NT2/D1 (cell line): Measurements from ENCODE around the gene LTA.

Experiments
- DNase-seq: peaks from one replicate; pipeline ENCODE4 v3.0.0-alpha.2; 2011; ENCODE audit warnings: low read depth, low spot score
- H3K27me3 ChIP-seq: 2 replicates; pipeline ENCODE4 v1.6.0; 2011; ENCODE audit warnings: mild to moderate bottlenecking; ENCODE audit not compliant: insufficient read length, insufficient read depth
- H3K36me3 ChIP-seq: 2 replicates; pipeline ENCODE4 v1.6.1; 2011; ENCODE audit warnings: mild to moderate bottlenecking, low read length, mixed read lengths; ENCODE audit not compliant: insufficient read depth, insufficient read length
- H3K4me1 ChIP-seq: 2 replicates; pipeline ENCODE4 v1.5.1; 2011; ENCODE audit not compliant: insufficient read depth, insufficient read length
- H3K4me3 ChIP-seq: 2 replicates; pipeline ENCODE4 v1.5.1; 2011; ENCODE audit warnings: low read depth; ENCODE audit not compliant: insufficient read length
- H3K9ac ChIP-seq: 2 replicates; pipeline ENCODE4 v1.6.0; 2011; ENCODE audit warnings: low read depth; ENCODE audit not compliant: insufficient read length
- H3K9me3 ChIP-seq: 2 replicates; pipeline ENCODE4 v1.5.1; 2011; ENCODE audit warnings: mild to moderate bottlenecking, low read length; ENCODE audit not compliant: insufficient read depth
- SUZ12 ChIP-seq: IDR thresholded peaks from 2 replicates; pipeline ENCODE4 v1.6.1; 2011; ENCODE audit not compliant: insufficient read length, insufficient read depth; ENCODE audit errors: extremely low read depth
- YY1 ChIP-seq: IDR thresholded peaks from 2 replicates; pipeline ENCODE4 v1.6.1; 2011; ENCODE audit not compliant: insufficient read length, insufficient read depth
- ZNF274 ChIP-seq: IDR thresholded peaks from 2 replicates; pipeline ENCODE4 v1.6.1; 2011; ENCODE audit warnings: mild to moderate bottlenecking, low read depth, low read length

The LTA gene

DNA sequence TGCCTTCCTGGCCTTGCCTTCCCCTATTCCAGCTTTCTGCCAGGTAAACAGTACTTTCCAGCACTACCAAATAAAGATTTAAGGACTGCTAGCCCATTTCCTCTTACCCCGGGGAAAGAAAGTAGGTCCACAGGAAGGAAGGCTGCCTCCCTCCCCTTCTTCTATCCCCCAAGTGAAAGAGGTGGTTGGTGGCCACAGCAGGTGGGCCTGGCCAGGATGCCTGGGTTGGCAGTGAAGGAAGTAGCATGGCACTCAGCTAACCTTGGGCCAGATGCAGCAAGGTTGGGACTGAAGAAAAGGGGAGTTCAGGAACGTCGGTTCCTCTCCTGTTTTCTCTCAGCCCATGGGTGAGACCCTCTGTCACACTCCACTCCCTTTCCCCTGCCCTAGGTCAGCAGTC lies 15.8 kb upstream of the LTA start:
- Histone ChIP-seq H3K9ac (no peak overlapping the region), H3K9me3 (no peaks in the 10 kb centered on the region), H3K4me3 (no peak overlapping the region), H3K4me1 (peaks cover 6% of the 10 kb centered on the region), H3K36me3 (peaks cover 40% of the 10 kb centered on the region), H3K27me3 (no peaks in the 10 kb centered on the region)
- DNase-seq, result no peak
- no peak for TF ChIP-seq YY1
- TF ChIP-seq SUZ12, result no peak
- TF ChIP-seq ZNF274, result no peak

DNA sequence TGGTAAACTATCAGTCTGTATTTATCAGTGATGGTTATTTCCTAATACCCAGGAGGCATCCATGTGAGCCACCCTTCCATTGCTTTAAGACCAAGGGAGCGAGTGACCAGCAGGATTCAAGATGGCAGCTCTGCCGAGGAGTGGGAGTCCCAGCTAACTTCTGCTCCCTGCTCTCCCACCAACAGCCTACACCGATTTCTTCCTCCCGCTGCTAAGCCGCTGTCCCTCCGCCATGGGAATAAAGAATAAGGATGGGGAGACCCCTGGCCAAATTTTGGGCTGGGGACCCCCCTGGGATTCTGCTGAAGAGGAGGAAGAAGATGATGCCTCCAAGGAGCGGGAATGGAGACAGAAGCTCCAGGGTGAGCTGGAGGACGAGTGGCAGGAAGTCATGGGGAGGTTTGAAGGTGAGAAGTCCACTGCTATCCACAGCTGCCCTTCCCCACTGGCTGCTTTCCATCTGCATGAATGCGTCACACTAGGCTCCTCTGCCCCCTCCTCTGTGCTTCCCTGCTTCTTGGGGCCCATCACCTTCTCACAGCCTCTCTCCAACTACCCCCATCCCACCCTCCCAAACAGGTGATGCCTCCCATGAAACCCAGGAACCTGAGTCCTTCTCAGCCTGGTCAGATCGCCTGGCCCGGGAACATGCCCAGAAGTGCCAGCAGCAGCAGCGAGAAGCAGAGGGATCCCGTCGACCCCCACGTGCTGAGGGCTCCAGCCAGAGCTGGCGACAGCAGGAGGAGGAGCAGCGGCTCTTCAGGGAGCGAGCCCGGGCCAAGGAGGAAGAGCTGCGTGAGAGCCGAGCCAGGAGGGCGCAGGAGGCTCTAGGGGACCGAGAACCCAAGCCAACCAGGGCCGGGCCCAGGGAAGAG lies 14.4 kb upstream of the LTA start:
- DNase-seq, result no peak
- Histone ChIP-seq H3K9me3 (no peaks in the 10 kb centered on the region), H3K4me3 (no peak overlapping the region), H3K36me3 (peaks cover 38% of the 10 kb centered on the region), H3K4me1 (peaks cover 6% of the 10 kb centered on the region), H3K27me3 (no peaks in the 10 kb centered on the region), H3K9ac (no peak overlapping the region)
- TF ChIP-seq YY1, result no peak
- no peak for TF ChIP-seq ZNF274
- no peak for TF ChIP-seq SUZ12

DNA sequence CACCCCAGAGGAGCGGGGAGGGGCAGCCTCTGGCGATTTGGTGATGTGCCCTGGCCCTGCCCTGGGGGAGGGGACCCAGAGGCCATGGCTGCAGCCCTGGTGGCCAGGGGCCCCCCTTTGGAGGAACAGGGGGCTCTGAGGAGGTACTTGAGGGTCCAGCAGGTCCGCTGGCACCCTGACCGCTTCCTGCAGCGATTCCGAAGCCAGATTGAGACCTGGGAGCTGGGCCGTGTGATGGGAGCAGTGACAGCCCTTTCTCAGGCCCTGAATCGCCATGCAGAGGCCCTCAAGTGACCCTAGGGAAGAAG lies 13.8 kb upstream of the LTA start:
- Histone ChIP-seq H3K4me1 (peaks cover 6% of the 10 kb centered on the region), H3K9me3 (no peaks in the 10 kb centered on the region), H3K9ac (no peak overlapping the region), H3K36me3 (peaks cover 38% of the 10 kb centered on the region), H3K27me3 (no peaks in the 10 kb centered on the region), H3K4me3 (no peak overlapping the region)
- DNase-seq, result no peak
- TF ChIP-seq SUZ12 (no peak), ZNF274 (no peak), YY1 (no peak)

DNA sequence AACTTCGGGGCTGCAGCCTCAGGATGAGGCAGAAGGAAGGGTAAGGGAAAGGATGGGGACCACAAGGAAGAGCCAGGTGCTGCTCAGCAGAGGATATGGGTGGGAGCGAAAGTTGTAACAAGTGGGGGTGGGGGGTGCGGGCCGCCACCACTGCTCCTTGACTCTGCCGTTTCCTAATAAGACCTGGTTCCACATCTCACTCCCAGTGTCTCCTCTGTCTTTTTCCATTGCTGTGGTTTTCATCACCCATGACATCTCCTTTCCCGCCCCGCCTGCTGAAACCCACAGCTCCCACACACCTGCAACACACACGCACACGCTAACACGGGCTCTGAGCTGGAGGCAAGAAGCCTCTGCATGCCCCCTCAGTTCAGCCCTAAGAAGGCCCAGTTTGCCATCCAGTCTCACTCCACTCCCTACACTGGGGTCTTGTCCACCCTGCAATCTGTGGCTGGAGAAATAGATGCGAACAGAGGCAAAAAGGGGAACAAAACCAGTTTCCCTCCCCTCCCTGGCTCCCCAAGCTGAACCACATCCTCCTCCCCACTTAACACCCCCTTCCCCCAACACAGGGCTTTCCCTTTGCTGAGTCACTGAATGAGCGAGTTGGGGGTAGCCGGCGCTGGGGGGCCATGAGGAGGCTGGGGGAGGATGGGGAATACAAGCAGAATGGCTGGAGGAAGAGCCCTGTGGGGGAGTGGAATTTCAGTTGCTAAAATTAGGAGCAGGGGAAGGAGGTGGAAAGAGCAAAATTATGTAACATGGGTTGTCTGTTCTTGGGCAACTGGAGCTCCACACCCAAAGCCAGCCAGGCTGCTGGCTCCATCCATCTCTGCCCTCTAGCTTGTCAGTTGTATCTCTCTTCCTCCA lies 13.2 kb upstream of the LTA start:
- Histone ChIP-seq H3K36me3 (peaks cover 38% of the 10 kb centered on the region), H3K9me3 (no peaks in the 10 kb centered on the region), H3K27me3 (no peaks in the 10 kb centered on the region), H3K4me1 (peaks cover 6% of the 10 kb centered on the region), H3K4me3 (no peak overlapping the region), H3K9ac (no peak overlapping the region)
- TF ChIP-seq YY1 (no peak), ZNF274 (no peak), SUZ12 (no peak)
- DNase-seq, result no peak

DNA sequence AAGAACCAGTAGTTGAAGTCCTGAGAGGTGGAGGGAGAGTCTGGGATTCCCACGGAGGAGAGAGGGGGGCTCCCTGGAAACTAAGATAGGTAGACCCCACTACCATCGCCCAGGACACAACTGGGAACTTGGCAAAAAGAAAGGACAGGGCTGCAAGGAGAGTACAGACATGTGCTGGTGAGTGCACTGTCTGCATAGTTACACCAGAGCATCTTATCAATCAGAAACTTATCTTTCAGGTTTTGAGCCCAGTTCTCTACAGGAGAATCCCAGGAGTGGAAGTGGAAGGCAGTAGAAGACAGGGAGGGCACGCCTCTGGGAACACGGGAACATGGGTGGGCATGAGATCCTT lies 12.5 kb upstream of the LTA start:
- Histone ChIP-seq H3K27me3 (no peaks in the 10 kb centered on the region), H3K9ac (no peak overlapping the region), H3K4me3 (no peak overlapping the region), H3K36me3 (peaks cover 37% of the 10 kb centered on the region), H3K9me3 (no peaks in the 10 kb centered on the region), H3K4me1 (peaks cover 6% of the 10 kb centered on the region)
- no peak for DNase-seq
- TF ChIP-seq SUZ12 (no peak), YY1 (no peak), ZNF274 (no peak)

DNA sequence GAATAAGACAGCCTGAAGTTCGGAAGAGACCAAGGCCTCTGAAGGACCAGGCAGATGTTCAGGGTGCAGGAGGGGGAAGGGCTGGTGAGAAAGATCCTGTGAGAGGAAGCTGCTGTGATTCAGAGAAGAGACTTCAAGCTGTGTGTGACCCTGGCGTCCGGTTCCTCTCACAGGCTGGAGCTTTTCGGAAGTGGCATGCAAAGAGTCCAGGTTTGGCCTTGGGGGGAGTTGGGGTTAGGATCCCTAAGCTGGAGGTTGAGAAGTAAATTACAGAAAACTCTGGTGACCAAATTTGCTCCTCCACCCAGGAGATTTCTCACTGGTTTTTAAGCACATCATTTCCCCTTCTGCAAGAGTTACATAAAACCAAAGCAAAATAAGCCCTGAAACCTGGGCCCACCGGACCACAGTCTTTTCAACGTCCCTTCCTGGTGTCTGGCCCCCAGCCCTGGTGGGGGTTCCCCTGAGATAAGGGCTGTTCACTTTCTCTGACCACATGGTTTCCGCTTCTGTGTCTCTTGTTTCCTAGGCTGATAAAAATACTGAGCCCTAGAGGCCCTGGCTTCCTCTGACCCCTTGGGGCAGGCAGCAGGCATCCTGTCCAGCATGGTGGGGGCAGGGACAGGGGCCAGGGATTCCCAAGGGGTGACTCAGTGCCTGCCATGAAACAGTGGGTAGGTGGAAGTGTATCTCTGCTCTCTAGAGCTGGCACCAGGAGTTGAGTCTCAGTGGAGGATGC lies 12.0 kb upstream of the LTA start:
- Histone ChIP-seq H3K36me3 (peaks cover 34% of the 10 kb centered on the region), H3K9me3 (no peaks in the 10 kb centered on the region), H3K4me3 (no peak overlapping the region), H3K27me3 (no peaks in the 10 kb centered on the region), H3K4me1 (peaks cover 6% of the 10 kb centered on the region), H3K9ac (no peak overlapping the region)
- DNase-seq, result no peak
- no peak for TF ChIP-seq YY1
- no peak for TF ChIP-seq SUZ12
- no peak for TF ChIP-seq ZNF274

DNA sequence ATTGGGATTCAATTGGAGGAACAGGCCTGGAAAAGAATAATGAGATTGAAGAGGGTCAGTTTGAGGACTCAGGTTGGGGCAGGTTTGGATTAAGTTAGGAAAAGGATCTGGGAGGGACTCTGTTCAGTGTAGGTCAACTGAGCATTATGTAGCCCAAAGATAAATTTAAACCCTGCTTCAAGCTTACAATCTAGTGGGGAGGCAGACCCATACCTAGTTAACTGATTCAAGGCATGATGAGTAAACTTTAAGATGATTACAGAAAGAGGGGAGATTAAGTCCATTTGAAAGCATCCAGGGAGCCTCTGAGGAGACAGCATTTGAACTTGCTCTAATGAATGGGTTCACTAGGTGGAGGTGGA lies 11.4 kb upstream of the LTA start:
- H3K9me3 ChIP-seq, result no peaks in the 10 kb centered on the region
- no peak overlapping the region for H3K9ac ChIP-seq
- H3K36me3 ChIP-seq, result peaks cover 34% of the 10 kb centered on the region
- no peaks in the 10 kb centered on the region for H3K27me3 ChIP-seq
- H3K4me1 ChIP-seq, result peaks cover 6% of the 10 kb centered on the region
- TF ChIP-seq SUZ12 (no peak), YY1 (no peak)
- no peak for DNase-seq
- H3K4me3 ChIP-seq, result no peak overlapping the region
